Subcutaneous abdominal adipose tissue (tissue), 5 donors: ENCODE results near the gene CSTPP1.

Source experiments
- H3K27ac ChIP-seq: one replicate; pipeline ENCODE4 v1.7.0; 2013; ENCODE audit warnings: low read depth, mild to moderate bottlenecking, inconsistent platforms, low read length, moderate library complexity
- H3K27me3 ChIP-seq, 5 donors: one replicate each; pipeline ENCODE4 v1.7.0; 2013; ENCODE audit warnings: low read length in 5 of 5, inconsistent platforms in 1 of 5; ENCODE audit not compliant: control insufficient read depth in 5 of 5, insufficient read depth in 4 of 5
- H3K36me3 ChIP-seq, 5 donors: one replicate each; pipeline ENCODE4 v1.7.0; 2013; ENCODE audit warnings: low read length in 5 of 5; ENCODE audit not compliant: control insufficient read depth in 5 of 5, insufficient read depth in 5 of 5
- H3K4me1 ChIP-seq, 5 donors: one replicate each; pipeline ENCODE4 v1.7.0; 2013; ENCODE audit warnings: low read length in 5 of 5, mild to moderate bottlenecking in 3 of 5, moderate library complexity in 1 of 5; ENCODE audit not compliant: control insufficient read depth in 5 of 5, insufficient read depth in 5 of 5
- H3K4me3 ChIP-seq, 5 donors: one replicate each; pipeline ENCODE4 v1.7.0; 2013; ENCODE audit warnings: low read length in 5 of 5, low read depth in 1 of 5
- H3K9ac ChIP-seq, 5 donors: one replicate each; pipeline ENCODE4 v1.7.0; 2013; ENCODE audit warnings: low read length in 5 of 5, mild to moderate bottlenecking in 4 of 5, moderate library complexity in 3 of 5
- H3K9me3 ChIP-seq, 5 donors: one replicate each; pipeline ENCODE4 v1.7.0; 2013; ENCODE audit warnings: low read length in 5 of 5; ENCODE audit not compliant: control insufficient read depth in 5 of 5
- donor health status: healthy.
- donor health status: healthy.
- donor health status: healthy.
- donor health status: healthy.
- donor health status: healthy.

CSTPP1 gene

GRCh38 chr11:47148270-47148669, 211.7 kb downstream of the CSTPP1 start:
- peaks cover 6 to 24% (median 23%) of the 10 kb centered on the region in 5 donors for H3K4me1 ChIP-seq
- H3K36me3 ChIP-seq: no peaks in the 10 kb centered on the region
- no peak overlapping the region for H3K9ac ChIP-seq
- no peak overlapping the region for H3K4me3 ChIP-seq
- no peaks in the 10 kb centered on the region for H3K9me3 ChIP-seq
- no peaks in the 10 kb centered on the region for H3K27me3 ChIP-seq
- H3K27ac ChIP-seq: no peak overlapping the region

DNA sequence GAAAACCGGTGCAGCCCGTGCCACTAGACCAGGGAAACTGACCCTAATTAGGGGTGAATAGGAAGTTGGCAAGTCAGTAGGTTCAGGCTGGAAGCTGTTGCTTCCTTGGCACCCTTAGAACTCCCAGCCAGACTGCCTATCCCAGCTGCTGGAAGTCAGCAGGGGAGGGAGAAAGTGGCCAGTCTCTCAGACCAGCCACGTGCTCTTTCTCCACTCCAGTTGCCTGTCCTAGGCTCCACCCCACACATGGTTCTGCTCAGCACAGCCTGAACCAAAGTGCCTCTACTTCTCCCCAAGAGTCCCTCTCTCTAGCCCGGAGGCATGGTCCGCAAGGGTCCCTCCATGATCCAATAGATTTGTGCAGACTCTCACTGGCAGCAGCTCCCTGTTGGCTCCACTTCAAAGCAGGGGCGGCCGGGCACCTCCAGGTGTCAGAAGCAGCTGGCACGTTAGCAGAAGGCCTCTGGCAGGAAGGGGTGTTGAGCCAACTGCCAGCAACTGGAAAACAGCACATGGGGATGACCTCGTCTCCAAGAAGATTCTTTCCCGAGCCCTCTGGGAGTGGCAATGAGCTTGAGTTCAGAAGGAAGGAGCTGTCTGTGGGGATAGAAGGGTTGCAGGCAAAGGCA, 212.5 kb downstream of the CSTPP1 start:
- H3K27ac ChIP-seq: no peak overlapping the region
- no peaks in the 10 kb centered on the region for H3K27me3 ChIP-seq
- peak overlapping the region in 2 of 5 donors; percentile 20 to 31 for H3K9ac ChIP-seq
- H3K9me3 ChIP-seq: no peaks in the 10 kb centered on the region
- H3K36me3 ChIP-seq: no peaks in the 10 kb centered on the region
- H3K4me1 ChIP-seq: peaks cover 7 to 27% (median 26%) of the 10 kb centered on the region in 5 donors
- H3K4me3 ChIP-seq: no peak overlapping the region

- Histone ChIP-seq H3K9me3 (no peaks in the 10 kb centered on the region), H3K4me3 (no peak overlapping the region), H3K36me3 (no peaks in the 10 kb centered on the region), H3K27me3 (no peaks in the 10 kb centered on the region), H3K9ac (peak overlapping the region in 1 of 5 donors; percentile 20), H3K4me1 (peaks cover 7 to 27% (median 26%) of the 10 kb centered on the region in 5 donors), H3K27ac (no peak overlapping the region)
These were observed 213.2 kb downstream of the CSTPP1 start for GRCh38 chr11:47149782-47150181.

- H3K4me3 ChIP-seq: no peak overlapping the region
- peaks cover 7 to 27% (median 26%) of the 10 kb centered on the region in 5 donors for H3K4me1 ChIP-seq
- no peaks in the 10 kb centered on the region for H3K27me3 ChIP-seq
- H3K9me3 ChIP-seq: no peaks in the 10 kb centered on the region
- H3K27ac ChIP-seq: no peak overlapping the region
- H3K36me3 ChIP-seq: peaks cover 0 to 11% (median 0%) of the 10 kb centered on the region in 5 donors
- H3K9ac ChIP-seq: no peak overlapping the region
These were observed 215.8 kb downstream of the CSTPP1 start for GRCh38 chr11:47152126-47152952.

DNA sequence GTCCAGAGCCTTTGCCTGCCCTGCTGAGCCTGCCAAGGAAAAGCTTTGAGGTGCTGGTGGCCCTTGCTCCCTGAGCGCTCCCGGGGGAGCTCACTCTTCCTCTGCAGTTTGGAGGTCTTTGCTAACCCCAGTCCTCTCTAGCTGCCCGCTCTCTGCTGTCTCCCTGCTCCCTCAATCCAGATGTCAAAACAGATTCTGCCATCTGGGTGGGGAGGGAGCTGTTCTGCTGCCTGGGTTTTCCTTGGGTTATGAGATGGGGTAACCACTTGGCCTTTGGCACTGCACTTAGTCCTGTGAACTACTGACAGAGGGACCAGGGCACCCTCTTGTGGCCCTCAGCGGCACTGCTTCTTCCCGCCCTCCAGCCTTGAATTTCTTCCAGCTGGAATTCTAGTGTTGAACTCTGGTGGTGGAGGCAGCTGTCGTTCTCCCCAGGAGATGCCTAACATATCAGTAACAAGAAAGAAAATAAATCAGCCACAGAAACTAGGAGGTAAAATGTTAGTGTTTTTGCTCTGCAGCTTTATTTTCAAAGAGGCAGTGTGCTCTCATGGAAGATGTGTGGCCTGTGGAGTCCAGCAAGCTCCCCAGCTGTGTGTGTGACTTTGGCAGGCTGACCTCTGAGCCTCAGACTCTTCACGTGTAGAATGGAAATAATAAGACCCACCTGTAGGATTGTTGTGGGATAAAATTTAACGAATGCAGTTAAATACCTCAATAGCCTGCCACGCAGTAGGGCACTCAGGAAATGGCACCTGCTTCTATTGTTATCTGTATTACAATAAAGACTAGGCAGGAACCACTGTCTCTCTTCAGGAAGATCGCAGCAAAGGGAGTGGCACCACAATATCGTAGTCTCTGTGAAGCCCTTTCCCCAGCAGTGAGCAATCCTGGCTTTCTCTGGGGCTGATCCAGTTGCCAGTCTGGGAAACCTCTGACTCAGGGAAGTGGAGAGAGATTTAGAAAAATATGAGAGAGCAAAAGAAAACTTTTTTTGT, 216.7 kb downstream of the CSTPP1 start:
- H3K4me1 ChIP-seq: peaks cover 7 to 27% (median 26%) of the 10 kb centered on the region in 5 donors
- peaks cover 0 to 17% (median 3%) of the 10 kb centered on the region in 5 donors for H3K36me3 ChIP-seq
- peak overlapping the region in 1 of 5 donors; percentile 7 for H3K9ac ChIP-seq
- no peaks in the 10 kb centered on the region for H3K9me3 ChIP-seq
- no peaks in the 10 kb centered on the region for H3K27me3 ChIP-seq
- H3K4me3 ChIP-seq: no peak overlapping the region
- no peak overlapping the region for H3K27ac ChIP-seq

DNA sequence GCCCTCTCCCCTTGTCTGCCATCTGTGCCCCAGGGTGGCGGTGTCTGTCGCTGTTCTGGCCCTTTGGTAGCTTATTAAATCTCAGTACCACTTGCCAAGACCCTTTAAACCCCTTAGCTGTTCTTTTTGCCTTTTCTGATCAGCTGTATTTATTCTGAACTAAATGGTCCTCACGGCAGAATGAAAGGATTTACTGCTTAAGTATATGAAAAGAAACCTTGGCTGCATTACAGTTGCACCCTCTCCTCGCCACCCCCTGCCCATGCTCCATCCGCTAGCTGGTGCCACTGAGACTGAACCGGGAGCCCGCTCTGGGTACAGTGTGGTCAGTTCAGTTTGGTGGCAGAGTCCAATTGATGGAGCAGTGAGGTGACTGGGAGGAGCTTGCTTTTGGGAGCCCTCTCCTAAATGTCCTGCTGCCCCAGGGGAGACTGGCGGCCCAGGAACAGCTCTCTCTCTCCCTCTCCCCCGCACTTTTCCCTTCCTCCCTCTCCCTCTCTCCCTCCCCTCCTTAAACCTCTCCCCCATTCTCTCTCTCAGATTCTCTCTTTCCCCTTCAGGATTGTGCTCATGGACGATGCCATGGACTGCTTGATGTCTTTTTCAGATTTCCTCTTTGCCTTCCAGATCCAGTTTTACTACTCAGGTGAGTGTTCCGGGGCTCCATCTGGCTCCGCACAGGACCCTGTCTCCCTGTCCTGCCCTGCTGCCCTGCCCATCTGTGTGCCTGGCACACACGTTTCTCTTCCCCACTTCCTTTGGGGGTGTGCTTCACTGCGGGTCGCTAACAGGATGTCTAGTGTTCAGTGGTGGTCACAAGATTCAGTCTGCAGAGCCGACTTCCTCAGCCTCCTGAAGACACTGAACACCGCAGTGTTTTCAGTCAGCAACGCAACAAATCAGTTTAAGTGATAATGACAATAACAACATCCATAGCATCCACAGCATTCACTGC, 218.3 kb downstream of the CSTPP1 start:
- peaks cover 7 to 12% (median 11%) of the 10 kb centered on the region in 5 donors for H3K4me1 ChIP-seq
- no peaks in the 10 kb centered on the region for H3K9me3 ChIP-seq
- peak overlapping the region in 1 of 5 donors; percentile 12 for H3K9ac ChIP-seq
- H3K27me3 ChIP-seq: no peaks in the 10 kb centered on the region
- no peak overlapping the region for H3K27ac ChIP-seq
- peaks cover 0 to 20% (median 3%) of the 10 kb centered on the region in 5 donors for H3K36me3 ChIP-seq
- no peak overlapping the region for H3K4me3 ChIP-seq

GRCh38 chr11:47155879-47156278, 219.3 kb downstream of the CSTPP1 start:
- Histone ChIP-seq H3K27ac (no peak overlapping the region), H3K4me1 (peaks cover 7 to 11% (median 10%) of the 10 kb centered on the region in 5 donors), H3K27me3 (no peaks in the 10 kb centered on the region), H3K36me3 (peaks cover 0 to 20% (median 3%) of the 10 kb centered on the region in 5 donors), H3K4me3 (no peak overlapping the region), H3K9me3 (no peaks in the 10 kb centered on the region), H3K9ac (no peak overlapping the region)

GRCh38 chr11:47156333-47156732, 219.8 kb downstream of the CSTPP1 start:
- peaks cover 7 to 15% (median 11%) of the 10 kb centered on the region in 5 donors for H3K4me1 ChIP-seq
- H3K27ac ChIP-seq: no peak overlapping the region
- no peak overlapping the region for H3K4me3 ChIP-seq
- H3K9ac ChIP-seq: no peak overlapping the region
- H3K9me3 ChIP-seq: no peaks in the 10 kb centered on the region
- H3K27me3 ChIP-seq: no peaks in the 10 kb centered on the region
- H3K36me3 ChIP-seq: peaks cover 0 to 20% (median 3%) of the 10 kb centered on the region in 5 donors

- Histone ChIP-seq H3K36me3 (peaks cover 0 to 20% (median 5%) of the 10 kb centered on the region in 5 donors), H3K27ac (no peak overlapping the region), H3K4me3 (no peak overlapping the region), H3K27me3 (no peaks in the 10 kb centered on the region), H3K4me1 (peaks cover 7 to 20% (median 13%) of the 10 kb centered on the region in 5 donors), H3K9me3 (no peaks in the 10 kb centered on the region), H3K9ac (no peak overlapping the region)
These were observed 220.4 kb downstream of the CSTPP1 start for GRCh38 chr11:47156951-47157350.
